GM18951 (cell line): ENCODE data around the gene STXBP5.
A peak's percentile ranks its signal among the peaks of the same experiment; 100 is the strongest.

Experiments
- POLR2A ChIP-seq: IDR thresholded peaks from 4 replicates; pipeline ENCODE4 v1.6.1; 2011; ENCODE audit warnings: mild to moderate bottlenecking; ENCODE audit not compliant: insufficient read length, insufficient read depth; ENCODE audit errors: extremely low read depth
- in situ Hi-C: fragments of 300-500 bp; cut with MboI; formaldehyde crosslinking; loops from one replicate; pipeline ENCODE4 v1.12.0; 2022; ENCODE audit warnings: low sequenced_read_pairs, mixed read lengths, inconsistent platforms; ENCODE audit not compliant: unreplicated experiment

STXBP5 gene

DNA sequence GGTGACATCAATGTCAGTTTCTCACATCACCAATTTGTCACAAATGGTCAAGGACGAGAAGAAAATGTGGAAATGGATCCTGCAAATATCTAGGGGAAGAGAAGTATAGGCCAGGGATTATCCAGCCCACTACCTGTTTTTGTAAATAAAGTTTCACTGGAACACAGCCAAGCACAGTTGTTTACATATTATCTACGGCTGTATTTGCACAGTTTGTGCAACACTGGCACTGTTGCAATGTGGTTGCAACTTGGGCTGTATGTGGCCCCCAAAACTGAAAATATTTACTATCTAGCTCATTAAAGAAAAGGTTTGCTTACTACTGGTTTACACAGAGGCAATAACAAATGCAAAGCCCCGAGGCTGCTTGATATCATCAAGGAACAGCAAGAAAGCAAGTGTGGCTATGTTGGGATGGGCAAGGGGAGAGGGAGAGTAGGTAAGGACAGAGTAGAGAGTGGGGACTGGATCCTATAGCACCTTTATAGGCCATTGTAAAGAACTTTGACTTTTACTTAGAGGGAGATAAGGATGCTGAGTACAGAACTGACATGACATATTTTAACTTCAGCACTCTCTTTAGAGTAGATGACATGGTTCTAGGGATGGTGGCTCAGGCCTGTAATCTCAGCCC, 11.8 kb upstream of the STXBP5 start:
- no peak for TF ChIP-seq POLR2A
- in situ Hi-C loops: no loop called here

DNA sequence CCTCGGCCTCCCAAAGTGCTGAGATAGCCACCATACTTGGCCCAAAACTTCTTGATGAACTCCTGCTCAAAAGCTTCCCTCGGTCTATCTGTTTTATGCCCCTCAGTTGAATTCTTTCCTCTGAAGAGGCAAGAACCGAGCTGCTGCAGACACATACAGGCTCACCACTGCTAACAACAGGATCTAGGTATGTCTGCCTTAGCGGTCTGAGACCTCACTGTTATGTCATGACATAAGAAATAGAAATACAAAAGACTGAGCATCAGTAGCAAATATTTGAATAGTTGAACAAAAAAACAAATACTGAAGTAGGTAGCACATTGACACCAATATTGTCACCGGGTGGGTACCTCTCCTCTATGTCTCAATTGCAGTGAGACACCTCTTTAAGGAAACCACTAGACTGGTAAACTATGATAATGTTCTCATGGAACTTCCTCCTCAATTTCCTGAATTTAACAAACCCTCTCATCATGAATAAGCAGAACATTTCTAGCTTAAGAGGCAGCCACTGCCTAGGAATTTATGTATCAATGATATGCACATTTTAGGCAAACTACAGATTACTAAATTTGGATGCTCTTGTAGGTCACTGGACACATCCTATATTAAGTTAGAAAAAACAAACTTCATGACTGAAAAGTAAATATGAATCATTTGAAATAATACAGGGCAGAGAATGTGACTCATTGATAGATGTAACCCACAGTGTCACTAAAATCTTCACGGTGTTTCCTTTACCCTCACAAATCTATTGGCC, 9.4 kb upstream of the STXBP5 start:
- in situ Hi-C loops: no loop called here
- TF ChIP-seq POLR2A: no peak

DNA sequence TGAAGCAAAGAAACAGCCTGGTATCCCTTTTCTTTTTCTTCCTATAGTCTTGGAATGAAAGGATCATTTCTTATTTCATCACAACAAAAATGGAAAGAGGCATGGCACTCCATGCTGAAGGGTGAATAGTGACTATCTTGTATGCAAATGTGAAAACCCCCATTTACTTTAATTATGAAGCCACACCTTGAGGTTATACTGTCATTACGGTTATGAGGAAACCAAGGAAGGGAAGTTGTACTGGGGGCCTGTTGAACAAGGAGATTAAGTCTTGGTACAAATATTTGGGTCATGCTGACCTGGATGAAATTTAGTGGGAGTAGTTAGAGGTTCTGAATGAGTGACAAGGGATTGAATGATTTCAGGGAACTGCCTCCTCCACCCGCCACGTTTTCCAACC, 8.7 kb upstream of the STXBP5 start:
- TF ChIP-seq POLR2A: no peak
- in situ Hi-C loops: no loop called here

DNA sequence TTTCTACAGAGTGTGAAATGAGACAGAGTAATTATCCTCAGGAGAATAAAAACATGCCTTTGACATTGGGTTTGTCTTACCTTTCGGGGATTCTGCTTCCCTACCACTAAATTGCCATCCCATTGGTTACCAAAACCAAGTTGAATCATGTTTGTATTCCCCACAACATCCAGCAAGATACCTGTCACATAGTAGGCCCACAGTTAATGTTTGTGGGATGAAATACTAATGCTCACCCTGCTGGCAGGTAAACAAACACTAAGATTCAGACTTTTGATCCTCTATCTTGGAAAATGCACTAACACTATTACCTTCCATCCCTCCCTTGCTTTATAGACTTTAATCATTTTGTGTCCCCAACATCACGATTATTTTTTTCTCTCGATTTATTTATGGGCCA, 8.2 kb upstream of the STXBP5 start:
- in situ Hi-C loops: no loop called here
- TF ChIP-seq POLR2A: no peak

DNA sequence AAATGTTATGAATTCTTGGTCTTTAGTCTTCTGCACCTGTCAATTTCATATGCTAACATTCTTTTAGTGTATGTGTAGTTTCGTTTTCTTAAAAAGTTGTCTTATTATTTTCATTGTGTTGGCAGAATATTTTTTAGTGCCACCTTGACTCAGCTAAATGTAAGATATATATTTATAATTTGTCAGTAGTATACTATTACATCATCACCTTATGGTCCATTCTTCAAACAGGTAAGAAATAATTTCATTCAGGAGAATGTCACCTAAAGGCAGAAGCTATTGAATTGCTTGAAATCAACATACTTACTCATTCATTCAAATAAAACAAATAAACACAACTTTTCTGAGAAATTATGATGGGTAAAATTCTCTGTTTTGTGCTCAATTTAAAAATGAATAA, 3.5 kb upstream of the STXBP5 start:
- in situ Hi-C loops: no loop called here

DNA sequence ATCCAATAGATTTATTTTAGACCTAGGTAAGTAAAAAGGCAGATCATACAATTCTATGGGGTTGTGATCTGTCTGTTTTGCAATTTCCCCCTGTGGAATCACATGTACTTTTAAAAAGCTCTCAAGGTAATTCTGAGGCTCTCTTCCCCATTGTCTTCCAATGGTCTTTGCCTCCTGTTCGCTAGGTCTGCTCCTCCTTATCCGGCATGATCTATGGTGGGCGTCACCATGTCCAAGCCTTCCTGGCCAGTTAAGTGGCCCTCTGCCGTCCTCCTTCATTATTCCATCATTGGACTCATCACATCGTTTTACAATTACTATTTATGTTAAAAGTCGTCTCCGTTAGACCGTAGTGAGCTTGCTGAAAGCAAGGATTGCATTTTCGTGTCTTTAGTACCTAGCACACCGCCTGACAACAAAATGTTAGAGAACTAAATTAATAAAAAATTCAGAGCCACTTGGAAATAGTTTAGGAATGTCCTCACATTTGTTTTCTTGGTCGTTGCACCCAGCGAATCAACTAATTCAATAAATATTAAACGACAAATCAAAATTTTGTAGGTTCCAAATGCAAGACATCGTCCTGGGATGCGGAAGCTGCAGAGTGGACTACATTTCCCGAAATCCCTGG, 2.2 kb upstream of the STXBP5 start:
- in situ Hi-C loops: no loop called here
- no peak for TF ChIP-seq POLR2A

More for the DNA sequence above, 3.5 kb upstream of the STXBP5 start:
- TF ChIP-seq POLR2A: no peak

DNA sequence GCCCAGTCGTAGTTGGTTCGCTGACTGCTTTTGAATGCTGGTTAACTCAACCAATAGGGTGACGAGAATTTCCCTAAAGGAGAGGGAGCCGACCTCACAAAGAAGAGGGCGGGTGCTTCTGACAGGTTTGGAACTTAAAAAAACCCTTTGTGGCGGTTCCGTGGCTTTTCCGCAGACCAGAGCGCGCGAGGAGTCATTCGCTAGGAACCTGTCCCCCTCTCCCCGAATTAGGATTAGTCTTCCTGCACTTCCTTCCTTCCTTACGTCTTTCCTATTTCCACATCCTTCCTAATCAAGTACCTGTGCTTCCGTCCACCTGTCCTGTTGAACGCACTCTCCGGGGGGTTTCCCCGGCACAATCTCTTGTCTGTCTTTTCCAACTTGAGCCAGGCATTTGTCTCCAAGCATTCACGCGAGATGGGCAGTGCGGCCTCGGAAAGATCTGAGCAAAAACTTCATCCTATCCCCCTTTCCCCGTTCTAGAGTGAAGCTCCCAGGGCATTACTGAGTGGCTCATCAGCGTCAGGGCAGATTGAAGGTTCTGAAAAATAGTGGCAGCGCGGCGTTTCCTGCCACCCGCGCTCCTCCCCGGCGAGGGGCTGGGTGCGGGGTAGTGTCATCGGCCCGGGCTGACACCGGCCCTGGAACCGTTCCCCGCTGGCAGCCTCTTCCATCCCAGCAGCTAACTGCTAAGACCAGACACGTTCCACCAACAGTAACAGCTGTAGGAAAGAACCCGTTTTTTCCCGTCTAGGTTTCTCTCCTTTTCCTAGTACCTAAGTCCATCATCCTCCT, 1.5 kb upstream of the STXBP5 start:
- in situ Hi-C loops: no loop called here

DNA sequence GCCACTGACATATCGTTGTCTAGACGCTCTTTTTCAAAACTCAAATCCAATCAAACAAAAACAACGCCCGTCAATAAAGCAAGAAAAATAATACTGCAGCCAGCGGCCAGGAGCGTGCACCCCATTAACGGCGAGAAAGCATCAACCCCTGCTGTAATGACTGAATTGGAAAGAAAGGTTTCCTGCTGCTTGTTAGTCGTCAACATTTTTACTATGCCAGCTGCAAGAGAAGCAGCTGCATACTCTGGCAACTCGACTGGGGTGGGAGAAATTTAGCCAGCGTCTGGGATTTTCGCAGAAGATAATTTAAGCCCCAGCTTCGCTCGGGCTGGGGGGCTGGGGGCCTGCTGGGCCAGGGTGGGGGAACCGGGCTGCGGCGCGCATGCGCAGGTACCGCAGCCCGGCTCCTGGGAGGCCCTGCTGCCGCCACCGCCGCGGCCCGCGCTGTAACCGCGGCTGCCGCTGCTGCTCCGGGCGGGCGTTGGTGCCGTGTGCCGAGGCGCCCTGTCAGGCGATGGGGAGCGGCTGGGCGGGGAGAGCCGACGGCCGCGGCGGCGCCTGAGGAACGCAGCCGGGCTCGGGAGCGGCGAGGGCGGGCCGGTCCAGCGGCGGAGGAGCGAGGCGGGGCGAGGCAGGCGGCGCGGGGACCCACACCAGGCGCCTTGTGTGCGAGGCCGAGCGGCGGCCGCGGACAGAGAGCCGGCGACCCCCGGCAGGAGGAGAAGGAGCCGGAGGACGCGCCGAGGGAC, 732 bp upstream of the STXBP5 start:
- peak; percentile 82 for TF ChIP-seq POLR2A
- in situ Hi-C loops: no loop called here

More for the DNA sequence above, 1.5 kb upstream of the STXBP5 start:
- TF ChIP-seq POLR2A: peak; percentile 73

DNA sequence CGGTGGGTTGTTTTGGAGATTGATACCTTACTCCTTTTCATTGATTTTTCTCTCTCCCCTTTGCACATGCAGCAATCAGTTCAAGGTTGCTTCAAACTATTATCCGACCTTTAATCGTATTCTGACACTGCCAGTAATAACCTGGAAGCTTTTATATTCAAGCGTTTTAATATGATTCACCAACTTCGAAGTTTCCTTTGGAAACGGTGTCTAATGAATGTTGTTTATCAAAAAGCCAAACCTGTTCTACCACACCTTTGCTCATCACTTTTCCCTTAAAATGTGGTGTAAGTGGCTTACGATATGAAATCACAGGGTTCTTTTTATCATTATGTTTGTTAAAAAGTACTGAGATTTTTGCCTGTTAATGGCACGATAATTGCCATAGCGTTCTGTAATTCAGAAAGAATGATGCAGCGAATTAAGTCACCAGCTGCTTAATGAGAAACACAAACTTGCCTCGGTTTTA, 660 bp downstream of the STXBP5 start:
- no peak for TF ChIP-seq POLR2A
- in situ Hi-C loops: no loop called here

DNA sequence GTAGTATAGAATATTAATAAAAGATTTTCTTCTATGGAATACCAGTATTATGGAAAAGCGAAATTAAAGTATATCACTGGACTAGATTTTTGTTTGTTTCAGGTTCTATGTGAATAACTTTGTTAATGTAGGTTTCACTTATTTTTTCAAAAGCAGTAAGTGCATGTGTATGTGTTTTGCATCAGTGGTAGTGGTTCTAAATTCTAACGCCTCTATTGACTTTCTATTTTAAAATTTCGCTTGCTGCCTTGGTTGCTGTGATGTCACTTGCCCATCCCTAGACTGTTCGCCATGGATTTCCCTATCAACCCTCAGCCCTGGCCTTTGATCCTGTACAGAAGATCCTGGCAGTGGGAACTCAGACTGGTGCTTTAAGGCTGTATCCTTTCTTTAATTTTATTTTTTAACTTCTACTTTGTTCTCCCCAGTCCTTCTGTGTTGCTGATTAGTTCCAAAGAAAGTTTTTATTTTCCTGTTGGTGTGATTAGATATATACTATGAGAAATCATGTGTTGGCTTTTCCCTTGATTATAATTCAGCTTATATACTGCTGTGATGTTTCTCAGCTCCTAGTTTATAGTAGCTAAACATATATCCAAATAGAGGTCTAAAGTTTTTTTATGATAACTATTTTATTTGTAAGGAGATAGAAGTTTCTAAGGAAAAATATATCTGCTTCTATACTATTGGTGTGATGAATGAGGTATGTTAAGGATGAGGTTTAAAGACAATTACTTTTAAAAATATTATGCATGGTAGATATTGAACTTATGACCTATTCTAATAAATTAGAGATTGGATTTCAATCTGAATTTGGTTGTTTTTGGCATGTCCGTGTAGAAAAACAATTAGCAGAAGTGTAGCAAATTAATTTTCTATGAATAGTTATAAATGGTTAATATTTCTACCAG, 1.7 kb downstream of the STXBP5 start:
- in situ Hi-C loops: no loop called here

DNA sequence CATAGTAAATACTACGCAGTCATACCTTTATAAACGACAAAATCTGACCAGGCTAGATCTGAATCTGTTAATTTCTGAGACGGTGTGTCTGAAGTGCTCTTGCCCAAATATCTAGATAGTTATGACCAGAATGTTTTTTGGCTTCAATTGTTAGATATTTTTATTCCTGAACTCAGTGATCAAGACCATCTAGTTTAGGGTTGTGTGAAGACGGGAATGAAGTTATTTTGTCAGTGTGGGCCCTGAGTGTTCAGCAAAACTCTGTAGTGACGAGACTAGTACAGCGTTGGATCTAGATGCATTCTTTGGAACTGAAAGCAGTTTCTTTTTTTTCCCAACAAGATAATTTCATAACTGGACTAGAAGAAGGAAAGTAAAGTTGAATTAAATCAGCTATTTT, 3.1 kb downstream of the STXBP5 start:
- in situ Hi-C loops: no loop called here
- no peak for TF ChIP-seq POLR2A

More for the DNA sequence above, 1.7 kb downstream of the STXBP5 start:
- no peak for TF ChIP-seq POLR2A

DNA sequence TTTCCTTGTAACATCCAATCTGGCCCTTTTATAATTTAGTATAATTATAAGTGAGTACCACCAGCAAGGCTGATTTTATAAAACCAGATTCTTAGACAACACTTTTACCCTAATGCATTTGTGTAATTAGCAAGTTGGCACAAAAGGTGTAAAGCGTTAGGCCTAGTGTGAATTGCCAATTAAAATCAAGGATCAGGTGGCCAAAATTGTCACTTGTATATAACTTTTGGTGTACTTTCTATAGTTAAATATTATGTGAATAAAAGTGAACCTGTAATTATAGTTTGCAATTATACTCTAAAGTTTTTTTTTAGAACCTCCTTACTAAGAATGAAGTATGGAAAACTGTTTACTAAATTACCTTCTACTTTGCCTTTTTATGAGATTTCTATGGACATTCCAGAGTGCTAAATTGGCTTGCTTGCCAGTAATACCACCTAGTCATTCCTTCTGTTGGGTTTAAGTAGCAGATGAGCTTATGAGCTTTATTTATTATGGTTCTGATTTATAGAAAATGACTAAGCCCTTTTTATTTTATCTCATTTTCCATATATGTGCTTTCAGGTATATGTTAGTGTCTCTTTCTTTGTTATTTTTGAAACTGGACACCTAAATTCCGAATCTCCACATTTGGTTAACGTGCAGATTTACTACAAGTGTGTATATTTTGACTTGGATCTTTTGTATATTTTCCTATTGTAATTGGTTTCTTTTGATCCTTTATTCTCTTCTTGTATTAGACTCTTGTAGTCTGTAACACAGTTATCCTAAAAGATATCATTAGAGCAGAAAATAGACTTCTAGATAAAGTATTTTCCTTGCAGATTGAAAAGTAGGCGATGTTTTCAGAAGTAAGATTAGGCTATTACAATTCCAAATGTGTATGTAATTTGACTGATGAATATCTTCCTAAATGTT, 3.9 kb downstream of the STXBP5 start:
- no peak for TF ChIP-seq POLR2A
- in situ Hi-C loops: no loop called here
